HEK293T (cell line): Measurements from ENCODE around the gene MAML1.

ENCODE experiments used
- BHLHE40 ChIP-seq: fragments of 450-650 bp; IDR thresholded peaks from 2 replicates; pipeline ENCODE4 v1.6.1; 2016; ENCODE audit warnings: mild to moderate bottlenecking, moderate library complexity, borderline replicate concordance
- CTBP1 ChIP-seq: fragments of 450-650 bp; IDR thresholded peaks from 2 replicates; pipeline ENCODE4 v1.6.1; 2016; ENCODE audit warnings: borderline replicate concordance
- ELF4 ChIP-seq: fragments of 450-650 bp; IDR thresholded peaks from 2 replicates; pipeline ENCODE4 v1.6.1; 2017; ENCODE audit warnings: antibody characterized with exemption
- FOXA1 ChIP-seq: fragments of 450-650 bp; IDR thresholded peaks from 2 replicates; pipeline ENCODE4 v1.6.1; 2016; ENCODE audit warnings: mild to moderate bottlenecking
- FOXK2 ChIP-seq: fragments of 450-650 bp; IDR thresholded peaks from 2 replicates; pipeline ENCODE4 v1.6.1; 2016; ENCODE audit warnings: mild to moderate bottlenecking
- FOXM1 ChIP-seq: fragments of 450-650 bp; IDR thresholded peaks from 2 replicates; pipeline ENCODE4 v1.6.1; 2017; ENCODE audit warnings: mild to moderate bottlenecking, borderline replicate concordance
- HDGF ChIP-seq: fragments of 450-650 bp; IDR thresholded peaks from 2 replicates; pipeline ENCODE4 v1.6.1; 2017; ENCODE audit warnings: antibody characterized with exemption, borderline replicate concordance
- LEF1 ChIP-seq: fragments of 450-650 bp; IDR thresholded peaks from 2 replicates; pipeline ENCODE4 v1.6.1; 2017; ENCODE audit warnings: mild to moderate bottlenecking, borderline replicate concordance
- SP1 ChIP-seq: fragments of 450-650 bp; IDR thresholded peaks from 2 replicates; pipeline ENCODE4 v1.6.1; 2017
- SUZ12 ChIP-seq: fragments of 450-650 bp; IDR thresholded peaks from 2 replicates; pipeline ENCODE4 v1.6.1; 2016; ENCODE audit warnings: mild to moderate bottlenecking
- TARDBP ChIP-seq: fragments of 450-650 bp; IDR thresholded peaks from 2 replicates; pipeline ENCODE4 v1.6.1; 2016
- ZNF384 ChIP-seq: fragments of 450-650 bp; IDR thresholded peaks from 2 replicates; pipeline ENCODE4 v1.6.1; 2016
- TF ChIP-seq, protein P1 (sequence below): fragments of 450-650 bp; IDR thresholded peaks from 2 replicates; pipeline ENCODE4 v1.6.1; 2016

DNA sequence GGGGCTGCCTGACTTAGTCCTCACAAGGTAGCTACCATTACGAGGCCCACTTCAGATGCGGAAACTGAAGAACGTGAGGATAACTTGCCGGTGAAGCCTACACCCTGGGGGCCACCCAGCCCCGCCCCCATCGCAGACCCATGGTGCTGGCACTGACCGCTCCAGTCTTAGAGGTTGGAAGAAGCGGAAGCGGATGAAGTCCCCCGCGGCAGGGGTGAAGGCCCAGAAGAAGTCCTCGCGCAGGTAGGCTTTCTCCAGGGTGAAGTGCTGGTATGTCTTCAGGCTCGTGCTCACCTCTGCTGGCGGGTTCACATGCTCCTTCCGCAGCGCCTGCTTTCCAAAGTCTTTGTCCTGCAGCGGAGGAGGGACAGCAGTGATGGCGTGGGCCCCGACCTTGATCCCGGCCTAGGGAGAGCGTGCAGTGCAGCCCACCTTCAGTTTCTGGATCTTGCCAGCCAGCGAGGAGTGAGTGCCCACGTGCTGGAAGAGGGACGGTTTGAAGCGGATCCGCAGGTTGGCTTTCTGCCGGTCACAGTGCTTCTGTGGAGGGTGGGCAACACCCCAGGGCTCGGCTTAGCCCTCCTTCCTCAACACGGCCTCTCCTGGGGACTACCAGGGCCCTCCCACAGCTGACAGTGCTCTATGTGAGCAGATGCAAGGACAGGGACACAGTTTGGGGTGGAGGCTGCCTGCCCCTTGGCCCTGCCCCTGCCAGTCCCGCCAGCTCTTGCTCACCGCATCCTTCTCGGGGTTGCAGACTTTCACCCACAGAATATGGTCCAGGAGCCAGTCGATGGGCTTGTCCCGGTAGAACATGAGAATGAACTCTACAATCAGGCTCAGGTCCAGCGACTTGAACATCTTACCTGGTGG is 66.4 kb downstream of the MAML1 start:
- TF ChIP-seq ELF4: no peak
- no peak for TF ChIP-seq SP1
- no peak for TF ChIP-seq FOXM1
- no peak for TF ChIP-seq FOXK2
- no peak for TF ChIP-seq FOXA1
- no peak for TF ChIP-seq ZNF384
- TF ChIP-seq, protein P1, sequence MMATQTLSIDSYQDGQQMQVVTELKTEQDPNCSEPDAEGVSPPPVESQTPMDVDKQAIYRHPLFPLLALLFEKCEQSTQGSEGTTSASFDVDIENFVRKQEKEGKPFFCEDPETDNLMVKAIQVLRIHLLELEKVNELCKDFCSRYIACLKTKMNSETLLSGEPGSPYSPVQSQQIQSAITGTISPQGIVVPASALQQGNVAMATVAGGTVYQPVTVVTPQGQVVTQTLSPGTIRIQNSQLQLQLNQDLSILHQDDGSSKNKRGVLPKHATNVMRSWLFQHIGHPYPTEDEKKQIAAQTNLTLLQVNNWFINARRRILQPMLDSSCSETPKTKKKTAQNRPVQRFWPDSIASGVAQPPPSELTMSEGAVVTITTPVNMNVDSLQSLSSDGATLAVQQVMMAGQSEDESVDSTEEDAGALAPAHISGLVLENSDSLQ: no peak
- TF ChIP-seq BHLHE40: no peak
- no peak for TF ChIP-seq HDGF
- no peak for TF ChIP-seq TARDBP
- no peak for TF ChIP-seq LEF1
- no peak for TF ChIP-seq SUZ12
- no peak for TF ChIP-seq CTBP1
